ENCODE data around the gene TRMT5. TPM values are rescaled to one million over a fixed set of nuclear protein-coding genes. Genes with fewer than 3 reads are reported as not detected.

The TRMT5 gene
- total and polyA plus RNA-seq, 10 of the 15 experiments (the other 5 are each of a cell fraction or from before 2014, with no cell fraction given), result 6.6 to 13.1 (median 9.4) TPM

DNA sequence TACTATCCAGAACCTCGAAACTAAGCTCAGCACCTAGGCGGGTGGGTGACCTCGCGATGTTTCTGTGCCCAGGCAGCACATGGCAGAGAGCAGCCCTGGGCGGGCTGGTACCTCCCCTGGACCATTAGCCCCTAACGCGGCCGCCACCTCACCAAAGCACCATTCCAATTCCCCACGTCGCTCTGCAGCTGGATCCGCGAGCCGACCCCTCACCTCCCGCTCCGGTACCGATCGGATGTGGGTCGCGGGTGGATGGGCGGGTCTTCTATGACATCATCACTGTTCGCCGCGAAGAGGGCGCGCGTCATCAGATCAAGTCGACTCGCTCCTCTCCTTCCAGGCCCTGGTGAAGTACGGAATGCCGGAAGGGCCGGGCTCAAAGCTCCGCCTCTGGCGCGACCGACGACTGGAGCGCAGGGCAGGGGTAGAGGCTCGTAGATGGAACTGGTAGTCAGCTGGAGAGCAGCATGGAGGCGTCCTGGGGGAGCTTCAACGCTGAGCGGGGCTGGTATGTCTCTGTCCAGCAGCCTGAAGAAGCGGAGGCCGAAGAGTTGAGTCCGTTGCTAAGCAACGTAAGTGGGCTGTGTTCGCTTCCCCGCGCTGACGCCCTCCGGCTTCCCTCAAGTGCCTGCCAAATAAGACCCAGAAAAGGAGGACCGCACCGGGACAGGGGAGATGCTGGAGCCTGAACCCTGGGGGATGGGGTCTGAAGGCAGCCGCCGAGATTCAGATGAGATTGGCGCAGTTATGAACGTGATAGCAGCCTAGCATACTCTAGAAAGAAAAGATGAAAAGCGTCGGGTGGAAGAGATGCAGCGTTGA is at the start of gene TRMT5, which contains the start of gene SLC38A6 (continued):
- TF ChIP-seq, protein P1, sequence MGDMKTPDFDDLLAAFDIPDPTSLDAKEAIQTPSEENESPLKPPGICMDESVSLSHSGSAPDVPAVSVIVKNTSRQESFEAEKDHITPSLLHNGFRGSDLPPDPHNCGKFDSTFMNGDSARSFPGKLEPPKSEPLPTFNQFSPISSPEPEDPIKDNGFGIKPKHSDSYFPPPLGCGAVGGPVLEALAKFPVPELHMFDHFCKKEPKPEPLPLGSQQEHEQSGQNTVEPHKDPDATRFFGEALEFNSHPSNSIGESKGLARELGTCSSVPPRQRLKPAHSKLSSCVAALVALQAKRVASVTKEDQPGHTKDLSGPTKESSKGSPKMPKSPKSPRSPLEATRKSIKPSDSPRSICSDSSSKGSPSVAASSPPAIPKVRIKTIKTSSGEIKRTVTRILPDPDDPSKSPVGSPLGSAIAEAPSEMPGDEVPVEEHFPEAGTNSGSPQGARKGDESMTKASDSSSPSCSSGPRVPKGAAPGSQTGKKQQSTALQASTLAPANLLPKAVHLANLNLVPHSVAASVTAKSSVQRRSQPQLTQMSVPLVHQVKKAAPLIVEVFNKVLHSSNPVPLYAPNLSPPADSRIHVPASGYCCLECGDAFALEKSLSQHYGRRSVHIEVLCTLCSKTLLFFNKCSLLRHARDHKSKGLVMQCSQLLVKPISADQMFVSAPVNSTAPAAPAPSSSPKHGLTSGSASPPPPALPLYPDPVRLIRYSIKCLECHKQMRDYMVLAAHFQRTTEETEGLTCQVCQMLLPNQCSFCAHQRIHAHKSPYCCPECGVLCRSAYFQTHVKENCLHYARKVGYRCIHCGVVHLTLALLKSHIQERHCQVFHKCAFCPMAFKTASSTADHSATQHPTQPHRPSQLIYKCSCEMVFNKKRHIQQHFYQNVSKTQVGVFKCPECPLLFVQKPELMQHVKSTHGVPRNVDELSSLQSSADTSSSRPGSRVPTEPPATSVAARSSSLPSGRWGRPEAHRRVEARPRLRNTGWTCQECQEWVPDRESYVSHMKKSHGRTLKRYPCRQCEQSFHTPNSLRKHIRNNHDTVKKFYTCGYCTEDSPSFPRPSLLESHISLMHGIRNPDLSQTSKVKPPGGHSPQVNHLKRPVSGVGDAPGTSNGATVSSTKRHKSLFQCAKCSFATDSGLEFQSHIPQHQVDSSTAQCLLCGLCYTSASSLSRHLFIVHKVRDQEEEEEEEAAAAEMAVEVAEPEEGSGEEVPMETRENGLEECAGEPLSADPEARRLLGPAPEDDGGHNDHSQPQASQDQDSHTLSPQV (IDR thresholded peaks at IDR 0.05), result no peak
- peak; percentile 94 for TF ChIP-seq ASH2L (IDR thresholded peaks at IDR 0.05; ENCODE audit: borderline replicate concordance, low read depth)
- no peak; the same call in 1 of the 2 replicates for TF ChIP-seq HDAC2 (IDR thresholded peaks at IDR 0.05)
- TF ChIP-seq ZNF622 (IDR thresholded peaks at IDR 0.05), result no peak
- peak; percentile 99 for TF ChIP-seq ATF7 (IDR thresholded peaks at IDR 0.05; ENCODE audit: low read depth)
- no peak for TF ChIP-seq SPI1 (IDR thresholded peaks at IDR 0.05; ENCODE audit: borderline replicate concordance, insufficient read depth, low read depth, low read length)
- no peak for TF ChIP-seq ZNF24 (IDR thresholded peaks at IDR 0.05)
- TF ChIP-seq CHD1 (IDR thresholded peaks at IDR 0.05; ENCODE audit: low read depth, low read length), result no peak
- TF ChIP-seq CHD2 (IDR thresholded peaks at IDR 0.05; ENCODE audit: borderline replicate concordance, low read depth, low read length), result peak; percentile 68
- peak; percentile 60 to 76 for TF ChIP-seq IKZF2 (IDR thresholded peaks at IDR 0.05)
- TF ChIP-seq, protein P2, sequence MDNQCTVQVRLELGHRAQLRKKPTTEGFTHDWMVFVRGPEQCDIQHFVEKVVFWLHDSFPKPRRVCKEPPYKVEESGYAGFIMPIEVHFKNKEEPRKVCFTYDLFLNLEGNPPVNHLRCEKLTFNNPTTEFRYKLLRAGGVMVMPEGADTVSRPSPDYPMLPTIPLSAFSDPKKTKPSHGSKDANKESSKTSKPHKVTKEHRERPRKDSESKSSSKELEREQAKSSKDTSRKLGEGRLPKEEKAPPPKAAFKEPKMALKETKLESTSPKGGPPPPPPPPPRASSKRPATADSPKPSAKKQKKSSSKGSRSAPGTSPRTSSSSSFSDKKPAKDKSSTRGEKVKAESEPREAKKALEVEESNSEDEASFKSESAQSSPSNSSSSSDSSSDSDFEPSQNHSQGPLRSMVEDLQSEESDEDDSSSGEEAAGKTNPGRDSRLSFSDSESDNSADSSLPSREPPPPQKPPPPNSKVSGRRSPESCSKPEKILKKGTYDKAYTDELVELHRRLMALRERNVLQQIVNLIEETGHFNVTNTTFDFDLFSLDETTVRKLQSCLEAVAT (IDR thresholded peaks at IDR 0.05), result peak; percentile 51; the same call in 1 of the 2 replicates
- TF ChIP-seq SMC3 (IDR thresholded peaks at IDR 0.05; ENCODE audit: borderline replicate concordance, low read length), result no peak
- TF ChIP-seq NR2C2 (IDR thresholded peaks at IDR 0.05; ENCODE audit: borderline replicate concordance, control insufficient read depth, insufficient read length, low read depth), result no peak
- 0 out of 2 replicates have a peak, but pooled peaks have one; percentile 47 for TF ChIP-seq TBL1XR1 (IDR thresholded peaks at IDR 0.05; ENCODE audit: low read depth, low read length)
- no peak for TF ChIP-seq NFYA (IDR thresholded peaks at IDR 0.05; ENCODE audit: borderline replicate concordance, low read depth, low read length)
- TF ChIP-seq ZNF207 (IDR thresholded peaks at IDR 0.05; ENCODE audit: borderline replicate concordance), result no peak; the same call in 1 of the 2 replicates
- TF ChIP-seq, protein P3, sequence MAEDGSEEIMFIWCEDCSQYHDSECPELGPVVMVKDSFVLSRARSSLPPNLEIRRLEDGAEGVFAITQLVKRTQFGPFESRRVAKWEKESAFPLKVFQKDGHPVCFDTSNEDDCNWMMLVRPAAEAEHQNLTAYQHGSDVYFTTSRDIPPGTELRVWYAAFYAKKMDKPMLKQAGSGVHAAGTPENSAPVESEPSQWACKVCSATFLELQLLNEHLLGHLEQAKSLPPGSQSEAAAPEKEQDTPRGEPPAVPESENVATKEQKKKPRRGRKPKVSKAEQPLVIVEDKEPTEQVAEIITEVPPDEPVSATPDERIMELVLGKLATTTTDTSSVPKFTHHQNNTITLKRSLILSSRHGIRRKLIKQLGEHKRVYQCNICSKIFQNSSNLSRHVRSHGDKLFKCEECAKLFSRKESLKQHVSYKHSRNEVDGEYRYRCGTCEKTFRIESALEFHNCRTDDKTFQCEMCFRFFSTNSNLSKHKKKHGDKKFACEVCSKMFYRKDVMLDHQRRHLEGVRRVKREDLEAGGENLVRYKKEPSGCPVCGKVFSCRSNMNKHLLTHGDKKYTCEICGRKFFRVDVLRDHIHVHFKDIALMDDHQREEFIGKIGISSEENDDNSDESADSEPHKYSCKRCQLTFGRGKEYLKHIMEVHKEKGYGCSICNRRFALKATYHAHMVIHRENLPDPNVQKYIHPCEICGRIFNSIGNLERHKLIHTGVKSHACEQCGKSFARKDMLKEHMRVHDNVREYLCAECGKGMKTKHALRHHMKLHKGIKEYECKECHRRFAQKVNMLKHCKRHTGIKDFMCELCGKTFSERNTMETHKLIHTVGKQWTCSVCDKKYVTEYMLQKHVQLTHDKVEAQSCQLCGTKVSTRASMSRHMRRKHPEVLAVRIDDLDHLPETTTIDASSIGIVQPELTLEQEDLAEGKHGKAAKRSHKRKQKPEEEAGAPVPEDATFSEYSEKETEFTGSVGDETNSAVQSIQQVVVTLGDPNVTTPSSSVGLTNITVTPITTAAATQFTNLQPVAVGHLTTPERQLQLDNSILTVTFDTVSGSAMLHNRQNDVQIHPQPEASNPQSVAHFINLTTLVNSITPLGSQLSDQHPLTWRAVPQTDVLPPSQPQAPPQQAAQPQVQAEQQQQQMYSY (CRISPR knock-in tag; IDR thresholded peaks at IDR 0.05), result no peak
- peak; percentile 34 to 46; a peak in 2 of 4 replicates for TF ChIP-seq BHLHE40 (IDR thresholded peaks at IDR 0.05; ENCODE audit: borderline replicate concordance in 1 of 2, low read depth in 2 of 2, low read length in 1 of 2)
- TF ChIP-seq YBX1 (IDR thresholded peaks at IDR 0.05), result no peak
- TF ChIP-seq POLR2AphosphoS5 (IDR thresholded peaks at IDR 0.05; ENCODE audit: low read length), result peak; percentile 77

Measured in GM12878 (cell line).